Caki2 (cell line): ENCODE data around the gene CHST14. TPM values are rescaled to one million over a fixed set of nuclear protein-coding genes. Genes with fewer than 3 reads are reported as not detected.

Experiments
- DNase-seq: peaks from one replicate; pipeline ENCODE4 v3.0.0-alpha.2; 2015; ENCODE audit warnings: low read depth
- in situ Hi-C: cut with HindIII; loops from 2 replicates; pipeline ENCODE4 v1.10.0; 2016; ENCODE audit warnings: low sequenced_read_pairs, low pct_unique_long_range_greater_than_20kb, mixed read lengths
- total RNA-seq: library from RNA; depleted of rRNA; stranded (reverse); fragments of >200 nt; shearing (Covaris generic); gene quantifications from 2 replicates; pipeline ENCODE4 v1.2.3, GENCODE V29; 2014; ENCODE audit warnings: low replicate concordance

CHST14 gene
- total RNA-seq, 1 experiment from 2014 or later: 20.0 TPM

GRCh38 chr15:40458495-40459371, 12.1 kb upstream of the CHST14 start:
- in situ Hi-C loops: no loop called here
- DNase-seq: no peak

- in situ Hi-C loops: no loop called here
- no peak for DNase-seq
These were observed 11.3 kb upstream of the CHST14 start for GRCh38 chr15:40459391-40460015.

- no peak for DNase-seq
- in situ Hi-C loops: no loop called here
These were observed 10.4 kb upstream of the CHST14 start for GRCh38 chr15:40460404-40460803.

- no peak for DNase-seq
- in situ Hi-C loops: no loop called here
These were observed 8.8 kb upstream of the CHST14 start for GRCh38 chr15:40461958-40462357.

GRCh38 chr15:40463279-40463678, 7.5 kb upstream of the CHST14 start:
- DNase-seq: no peak
- in situ Hi-C loops: no loop called here

- DNase-seq: no peak
- in situ Hi-C loops: no loop called here
These were observed 6.8 kb upstream of the CHST14 start for GRCh38 chr15:40463886-40464545.

- in situ Hi-C loops: no loop called here
These were observed 6.1 kb upstream of the CHST14 start for GRCh38 chr15:40464595-40465185.

GRCh38 chr15:40465939-40466338, 4.8 kb upstream of the CHST14 start:
- DNase-seq: no peak
- in situ Hi-C loops: no loop called here

More at GRCh38 chr15:40464595-40465185, 6.1 kb upstream of the CHST14 start:
- no peak for DNase-seq

GRCh38 chr15:40466426-40467260, 4.1 kb upstream of the CHST14 start:
- in situ Hi-C loops: no loop called here
- no peak for DNase-seq

GRCh38 chr15:40467261-40467615, 3.5 kb upstream of the CHST14 start:
- in situ Hi-C loops: no loop called here
- no peak for DNase-seq

- in situ Hi-C loops: no loop called here
- DNase-seq: no peak
These were observed 1.9 kb upstream of the CHST14 start for GRCh38 chr15:40468898-40469331.

GRCh38 chr15:40469776-40470390, 901 bp upstream of the CHST14 start:
- DNase-seq: no peak
- in situ Hi-C loops: no loop called here

GRCh38 chr15:40471105-40471807, 472 bp downstream of the CHST14 start:
- peak; percentile 32 for DNase-seq
- in situ Hi-C loops: no loop called here

- peak; percentile 30 for DNase-seq
These were observed 995 bp downstream of the CHST14 start for GRCh38 chr15:40471808-40472150.

GRCh38 chr15:40472171-40472727, 1.5 kb downstream of the CHST14 start:
- no peak for DNase-seq
- in situ Hi-C loops: no loop called here

More at GRCh38 chr15:40471808-40472150, 995 bp downstream of the CHST14 start:
- in situ Hi-C loops: no loop called here

GRCh38 chr15:40474581-40474980, 3.8 kb downstream of the CHST14 start:
- in situ Hi-C loops: no loop called here
- DNase-seq: no peak
